Astrocyte (in vitro differentiated cells and primary cell): ENCODE results near the gene HDAC11. TPM values are rescaled to one million over a fixed set of nuclear protein-coding genes. Genes with fewer than 3 reads are reported as not detected.

ENCODE experiments used
- DNase-seq: peaks from one replicate; pipeline ENCODE4 v3.0.0-alpha.2; 2010; ENCODE audit warnings: low read depth
- FAIRE-seq: peaks from 2 replicates; lab custom pipeline; 2011; peaks lifted over from hg19 to GRCh38; lab: Jason Lieb, UNC
- H2AFZ ChIP-seq: 2 replicates; pipeline ENCODE4 v1.6.0; 2012; ENCODE audit warnings: low read depth, low read length, inconsistent platforms
- H3K27ac ChIP-seq: 2 replicates; pipeline ENCODE4 v1.5.1; 2011; ENCODE audit warnings: low read depth, low read length, inconsistent platforms
- H3K27me3 ChIP-seq: 2 replicates; pipeline ENCODE4 v1.6.0; 2011; ENCODE audit warnings: low read length, inconsistent platforms; ENCODE audit not compliant: insufficient read depth
- H3K36me3 ChIP-seq: 2 replicates; pipeline ENCODE4 v1.5.1; 2011; ENCODE audit warnings: low read length, inconsistent platforms; ENCODE audit not compliant: insufficient read depth
- H3K4me1 ChIP-seq: 2 replicates; pipeline ENCODE4 v1.5.1; 2011; ENCODE audit warnings: low read length, inconsistent platforms; ENCODE audit not compliant: insufficient read depth
- H3K4me2 ChIP-seq: 2 replicates; pipeline ENCODE4 v1.6.0; 2012; ENCODE audit warnings: low read length, inconsistent platforms
- H3K4me3 ChIP-seq: 2 replicates; pipeline ENCODE4 v1.5.1; 2011; ENCODE audit warnings: low read depth, mild to moderate bottlenecking, low read length, inconsistent platforms; ENCODE audit not compliant: insufficient read depth
- H3K79me2 ChIP-seq: 2 replicates; pipeline ENCODE4 v1.6.0; 2012; ENCODE audit warnings: mild to moderate bottlenecking, low read length, inconsistent platforms; ENCODE audit not compliant: insufficient read depth
- H3K9ac ChIP-seq: 2 replicates; pipeline ENCODE4 v1.6.0; 2012; ENCODE audit warnings: mild to moderate bottlenecking, low read length, inconsistent platforms
- H3K9me3 ChIP-seq: 2 replicates; pipeline ENCODE4 v1.5.1; 2012; ENCODE audit warnings: low read depth, mild to moderate bottlenecking, low read length, inconsistent platforms; ENCODE audit not compliant: insufficient read depth
- H4K20me1 ChIP-seq: 2 replicates; pipeline ENCODE4 v1.6.0; 2012; ENCODE audit warnings: low read length, inconsistent platforms; ENCODE audit not compliant: insufficient read depth
- H3K27ac Mint-ChIP-seq: one replicate; pipeline ENCODE4 v1.8.0; 2021; ENCODE audit warnings: mild to moderate bottlenecking, mixed read lengths; ENCODE audit not compliant: unreplicated experiment
- H3K27me3 Mint-ChIP-seq: one replicate; pipeline ENCODE4 v1.8.0; 2021; ENCODE audit warnings: low read depth, mixed read lengths; ENCODE audit not compliant: unreplicated experiment
- H3K36me3 Mint-ChIP-seq: one replicate; pipeline ENCODE4 v1.8.0; 2021; ENCODE audit warnings: low read depth, mixed read lengths; ENCODE audit not compliant: unreplicated experiment
- H3K4me1 Mint-ChIP-seq: one replicate; pipeline ENCODE4 v1.8.0; 2021; ENCODE audit warnings: low read depth, mixed read lengths; ENCODE audit not compliant: unreplicated experiment
- H3K4me3 Mint-ChIP-seq: one replicate; pipeline ENCODE4 v1.8.0; 2021; ENCODE audit warnings: mild to moderate bottlenecking, moderate library complexity, mixed read lengths; ENCODE audit not compliant: unreplicated experiment
- H3K9me3 Mint-ChIP-seq: one replicate; pipeline ENCODE4 v1.8.0; 2021; ENCODE audit warnings: mild to moderate bottlenecking, mixed read lengths; ENCODE audit not compliant: unreplicated experiment
- CTCF ChIP-seq: IDR thresholded peaks from 2 replicates; pipeline ENCODE4 v1.5.1; 2011; ENCODE audit warnings: low read depth, mild to moderate bottlenecking, inconsistent platforms, low read length, moderate library complexity; ENCODE audit not compliant: insufficient read depth
- EZH2 ChIP-seq: IDR thresholded peaks from 2 replicates; pipeline ENCODE4 v1.6.1; 2012; ENCODE audit warnings: mild to moderate bottlenecking, low read length, inconsistent platforms; ENCODE audit not compliant: insufficient read depth
- total RNA-seq: library from RNA; stranded (reverse); gene quantifications from 2 replicates; pipeline ENCODE4 v1.2.1, GENCODE V29; 2021

Gene HDAC11
- total RNA-seq, 1 donor from 2014 or later = 8.6 TPM

- FAIRE-seq (no peak), DNase-seq (no peak)
- H3K4me1 ChIP-seq = peaks cover 7% of the 10 kb centered on the region
- Mint-ChIP-seq H3K4me3 (no peak overlapping the region), H3K36me3 (peaks cover 3% of the 10 kb centered on the region), H3K27ac (no peak overlapping the region), H3K4me1 (peaks cover 16% of the 10 kb centered on the region), H3K27me3 (peaks cover 10% of the 10 kb centered on the region), H3K9me3 (no peaks in the 10 kb centered on the region)
- H3K4me3 ChIP-seq = no peak overlapping the region
- H3K79me2 ChIP-seq = no peaks in the 10 kb centered on the region
- H3K27ac ChIP-seq = no peak overlapping the region
- no peak overlapping the region for H3K4me2 ChIP-seq
- H3K27me3 ChIP-seq = no peaks in the 10 kb centered on the region
- no peaks in the 10 kb centered on the region for H3K36me3 ChIP-seq
- H3K9me3 ChIP-seq = no peaks in the 10 kb centered on the region
- no peak for TF ChIP-seq EZH2
- no peak for TF ChIP-seq CTCF
- no peaks in the 10 kb centered on the region for H4K20me1 ChIP-seq
- no peak overlapping the region for H2AFZ ChIP-seq
- no peak overlapping the region for H3K9ac ChIP-seq
These were observed 34.7 kb downstream of the HDAC11 start for GRCh38 chr3:13514639-13515435.

GRCh38 chr3:13515786-13516759, 36.0 kb downstream of the HDAC11 start:
- H3K79me2 ChIP-seq = no peaks in the 10 kb centered on the region
- no peaks in the 10 kb centered on the region for H4K20me1 ChIP-seq
- H3K4me2 ChIP-seq = no peak overlapping the region
- H3K9ac ChIP-seq = no peak overlapping the region
- no peaks in the 10 kb centered on the region for H3K9me3 Mint-ChIP-seq
- TF ChIP-seq EZH2 = no peak
- TF ChIP-seq CTCF = no peak
- FAIRE-seq = no peak
- H3K36me3 ChIP-seq = no peaks in the 10 kb centered on the region
- peaks cover 3% of the 10 kb centered on the region for H3K36me3 Mint-ChIP-seq
- DNase-seq = no peak
- H3K4me1 Mint-ChIP-seq = peaks cover 16% of the 10 kb centered on the region
- no peaks in the 10 kb centered on the region for H3K27me3 ChIP-seq
- H3K27me3 Mint-ChIP-seq = peaks cover 12% of the 10 kb centered on the region
- no peak overlapping the region for H3K27ac Mint-ChIP-seq
- no peak overlapping the region for H3K4me3 ChIP-seq
- peaks cover 7% of the 10 kb centered on the region for H3K4me1 ChIP-seq
- H3K27ac ChIP-seq = no peak overlapping the region
- H3K4me3 Mint-ChIP-seq = no peak overlapping the region
- no peak overlapping the region for H2AFZ ChIP-seq
- no peaks in the 10 kb centered on the region for H3K9me3 ChIP-seq
